Measurements from ENCODE around the gene EXOC3. TPM values are rescaled to one million over a fixed set of nuclear protein-coding genes. Genes with fewer than 3 reads are reported as not detected.

The EXOC3 gene
- total RNA-seq, 2 donors from 2014 or later = 38.6 to 53.7 TPM

- DNase-seq = no peak
- H3K9me3 ChIP-seq (ENCODE audit: control insufficient read depth, low read length) = no peaks in the 10 kb centered on the region
- Mint-ChIP-seq H3K4me1 (peaks cover 13% of the 10 kb centered on the region), H3K27me3 (ENCODE audit: insufficient read depth) (peaks cover 9% of the 10 kb centered on the region), H3K9me3 (peaks cover 5% of the 10 kb centered on the region), H3K27ac (no peak overlapping the region), H3K4me3 (no peak overlapping the region), H3K36me3 (ENCODE audit: low read depth) (no peaks in the 10 kb centered on the region)
- H3K4me3 ChIP-seq (ENCODE audit: low read length) = no peak overlapping the region
- no peaks in the 10 kb centered on the region for H3K27me3 ChIP-seq (ENCODE audit: control insufficient read depth, insufficient read depth, low read length, poor library complexity, severe bottlenecking)
- H3K27ac ChIP-seq (ENCODE audit: low read depth, low read length) = no peak overlapping the region
- no peaks in the 10 kb centered on the region for H3K36me3 ChIP-seq (ENCODE audit: control insufficient read depth, insufficient read depth, low read length)
- H3K9ac ChIP-seq (ENCODE audit: extremely low read depth, low read length, poor library complexity, severe bottlenecking) = no peak overlapping the region
- TF ChIP-seq CTCF (conservative IDR thresholded peaks at IDR 0.05) = no peak
- 73 to 86% methylated on average over 7 to 9 of the region's 9 CpGs for WGBS, 2 experiments (ENCODE audit: insufficient coverage in 1 of 2, insufficient read length in 1 of 2)
- H3K4me1 ChIP-seq (ENCODE audit: control insufficient read depth, insufficient read depth, low read length) = peaks cover 6% of the 10 kb centered on the region
Measured at GRCh38 chr5:510521-510920, 67.5 kb downstream of the EXOC3 start.

DNA sequence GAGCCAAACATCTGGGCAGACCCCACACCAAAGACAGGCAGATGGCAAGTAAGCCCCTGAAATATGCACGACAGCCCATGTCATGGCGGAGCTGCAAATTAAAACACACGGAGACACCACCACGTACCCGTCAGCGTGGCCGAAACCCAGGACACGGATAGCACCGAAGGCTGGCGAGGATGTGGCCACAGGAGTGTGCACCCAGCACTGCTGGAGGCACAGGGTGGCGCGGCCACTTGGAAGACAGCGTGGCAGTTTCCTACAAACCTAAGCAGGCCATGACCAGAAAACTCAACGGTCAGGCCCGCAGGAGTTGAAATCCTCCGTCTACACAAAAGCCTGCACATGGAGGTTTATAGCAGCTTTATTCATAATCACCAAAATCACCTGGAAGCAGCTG is 68.5 kb downstream of the EXOC3 start:
- no peak overlapping the region for H3K27ac ChIP-seq (ENCODE audit: low read depth, low read length)
- H3K36me3 Mint-ChIP-seq (ENCODE audit: low read depth) = no peaks in the 10 kb centered on the region
- no peak for TF ChIP-seq CTCF (conservative IDR thresholded peaks at IDR 0.05)
- H3K4me3 ChIP-seq (ENCODE audit: low read length) = no peak overlapping the region
- H3K9ac ChIP-seq (ENCODE audit: extremely low read depth, low read length, poor library complexity, severe bottlenecking) = no peak overlapping the region
- peaks cover 12% of the 10 kb centered on the region for H3K27me3 Mint-ChIP-seq (ENCODE audit: insufficient read depth)
- peaks cover 4% of the 10 kb centered on the region for H3K9me3 Mint-ChIP-seq
- no peak overlapping the region for H3K4me3 Mint-ChIP-seq
- no peak overlapping the region for H3K27ac Mint-ChIP-seq
- DNase-seq = no peak
- H3K27me3 ChIP-seq (ENCODE audit: control insufficient read depth, insufficient read depth, low read length, poor library complexity, severe bottlenecking) = peaks cover 5% of the 10 kb centered on the region
- WGBS, 2 experiments (ENCODE audit: insufficient coverage in 1 of 2, insufficient read length in 1 of 2) = 95 to 96% methylated on average over 16 of the region's 16 CpGs
- no peaks in the 10 kb centered on the region for H3K36me3 ChIP-seq (ENCODE audit: control insufficient read depth, insufficient read depth, low read length)
- no peaks in the 10 kb centered on the region for H3K9me3 ChIP-seq (ENCODE audit: control insufficient read depth, low read length)
- H3K4me1 ChIP-seq (ENCODE audit: control insufficient read depth, insufficient read depth, low read length) = peaks cover 6% of the 10 kb centered on the region
- peaks cover 13% of the 10 kb centered on the region for H3K4me1 Mint-ChIP-seq

GRCh38 chr5:513216-514100 is 70.5 kb downstream of the EXOC3 start:
- no peak overlapping the region for H3K27ac ChIP-seq (ENCODE audit: low read depth, low read length)
- no peak overlapping the region for H3K27ac Mint-ChIP-seq
- no peak for DNase-seq
- peaks cover 25% of the 10 kb centered on the region for H3K27me3 Mint-ChIP-seq (ENCODE audit: insufficient read depth)
- H3K4me3 Mint-ChIP-seq = no peak overlapping the region
- no peak overlapping the region for H3K9ac ChIP-seq (ENCODE audit: extremely low read depth, low read length, poor library complexity, severe bottlenecking)
- no peaks in the 10 kb centered on the region for H3K9me3 Mint-ChIP-seq
- H3K36me3 Mint-ChIP-seq (ENCODE audit: low read depth) = no peaks in the 10 kb centered on the region
- WGBS, 2 experiments (ENCODE audit: insufficient coverage in 1 of 2, insufficient read length in 1 of 2) = 87% methylated on average over 17 to 31 of the region's 31 CpGs
- TF ChIP-seq CTCF (conservative IDR thresholded peaks at IDR 0.05) = no peak
- H3K36me3 ChIP-seq (ENCODE audit: control insufficient read depth, insufficient read depth, low read length) = no peaks in the 10 kb centered on the region
- peaks cover 24% of the 10 kb centered on the region for H3K27me3 ChIP-seq (ENCODE audit: control insufficient read depth, insufficient read depth, low read length, poor library complexity, severe bottlenecking)
- no peak overlapping the region for H3K4me3 ChIP-seq (ENCODE audit: low read length)
- H3K4me1 Mint-ChIP-seq = peaks cover 13% of the 10 kb centered on the region
- H3K4me1 ChIP-seq (ENCODE audit: control insufficient read depth, insufficient read depth, low read length) = peaks cover 6% of the 10 kb centered on the region
- no peaks in the 10 kb centered on the region for H3K9me3 ChIP-seq (ENCODE audit: control insufficient read depth, low read length)
